ENCODE measurements around the gene SEC14L2.
"Not testable (repeated sequence)": the region's sequence is repeated elsewhere in the genome, so short reads cannot be mapped to it uniquely, and the experiment has no call there.

The SEC14L2 gene

GRCh38 chr22:30402028-30402765, 5.4 kb downstream of the SEC14L2 start:
- Mint-ChIP-seq H3K27me3 (peaks cover 14 to 20% of the 10 kb centered on the region in 2 donors), H3K9me3 (no peaks in the 10 kb centered on the region), H3K36me3 (ENCODE audit: insufficient read depth) (peaks cover 6% of the 10 kb centered on the region), H3K4me3 (no peak overlapping the region), H3K4me1 (ENCODE audit: low read depth in 2 of 2) (peaks cover 15 to 16% of the 10 kb centered on the region in 2 donors), H3K27ac (peak overlapping the region in 1 of 2 donors; percentile 72)
- no peak for DNase-seq
- ATAC-seq (replicated peaks), result no peak

GRCh38 chr22:30402766-30403104, 5.9 kb downstream of the SEC14L2 start:
- not testable (repeated sequence) for DNase-seq; H3K4me3 Mint-ChIP-seq; ATAC-seq (replicated peaks); H3K36me3 Mint-ChIP-seq (ENCODE audit: insufficient read depth); H3K9me3 Mint-ChIP-seq
- H3K27me3 Mint-ChIP-seq, result peaks cover 13 to 16% of the 10 kb centered on the region in 2 donors
- H3K4me1 Mint-ChIP-seq (ENCODE audit: low read depth in 2 of 2), result peaks cover 14% of the 10 kb centered on the region in 2 donors
- peak overlapping the region in 1 of 2 donors; percentile 24 for H3K27ac Mint-ChIP-seq

- peaks cover 0 to under 1% of the 10 kb centered on the region in 2 donors for H3K27me3 Mint-ChIP-seq
- no peaks in the 10 kb centered on the region for H3K9me3 Mint-ChIP-seq
- DNase-seq (no peak), ATAC-seq (replicated peaks) (no peak)
- peak overlapping the region in 1 of 2 donors; percentile 71 for H3K27ac Mint-ChIP-seq
- H3K4me3 Mint-ChIP-seq, result no peak overlapping the region
- H3K36me3 Mint-ChIP-seq (ENCODE audit: insufficient read depth), result no peaks in the 10 kb centered on the region
- no peaks in the 10 kb centered on the region for H3K4me1 Mint-ChIP-seq (ENCODE audit: low read depth in 2 of 2)
These were observed 7.5 kb downstream of the SEC14L2 start for GRCh38 chr22:30404307-30404706.

- H3K9me3 Mint-ChIP-seq, result no peaks in the 10 kb centered on the region
- no peaks in the 10 kb centered on the region for H3K27me3 Mint-ChIP-seq
- H3K27ac Mint-ChIP-seq, result no peak overlapping the region
- H3K36me3 Mint-ChIP-seq (ENCODE audit: insufficient read depth), result no peaks in the 10 kb centered on the region
- ATAC-seq (replicated peaks) (no peak), DNase-seq (no peak)
- H3K4me1 Mint-ChIP-seq (ENCODE audit: low read depth in 2 of 2), result no peaks in the 10 kb centered on the region
- H3K4me3 Mint-ChIP-seq, result no peak overlapping the region
These were observed 8.9 kb downstream of the SEC14L2 start for GRCh38 chr22:30405731-30406130.

- no peak overlapping the region for H3K4me3 Mint-ChIP-seq
- H3K27me3 Mint-ChIP-seq, result no peaks in the 10 kb centered on the region
- H3K4me1 Mint-ChIP-seq (ENCODE audit: low read depth in 2 of 2), result no peaks in the 10 kb centered on the region
- no peak overlapping the region for H3K27ac Mint-ChIP-seq
- ATAC-seq (replicated peaks) (no peak), DNase-seq (no peak)
- no peaks in the 10 kb centered on the region for H3K36me3 Mint-ChIP-seq (ENCODE audit: insufficient read depth)
- no peaks in the 10 kb centered on the region for H3K9me3 Mint-ChIP-seq
These were observed 9.6 kb downstream of the SEC14L2 start for GRCh38 chr22:30406400-30406799.

- Mint-ChIP-seq H3K4me1 (ENCODE audit: low read depth in 2 of 2) (no peaks in the 10 kb centered on the region), H3K36me3 (ENCODE audit: insufficient read depth) (no peaks in the 10 kb centered on the region), H3K27me3 (no peaks in the 10 kb centered on the region), H3K4me3 (no peak overlapping the region), H3K27ac (no peak overlapping the region), H3K9me3 (no peaks in the 10 kb centered on the region)
- DNase-seq, result no peak
- ATAC-seq (replicated peaks), result no peak
These were observed 11.7 kb downstream of the SEC14L2 start for GRCh38 chr22:30408388-30409102.

- Mint-ChIP-seq H3K36me3 (ENCODE audit: insufficient read depth) (peaks cover 3% of the 10 kb centered on the region), H3K4me1 (ENCODE audit: low read depth in 2 of 2) (no peaks in the 10 kb centered on the region), H3K27me3 (no peaks in the 10 kb centered on the region), H3K9me3 (no peaks in the 10 kb centered on the region), H3K4me3 (no peak overlapping the region), H3K27ac (peak overlapping the region in 1 of 2 donors; percentile 35)
- DNase-seq (no peak), ATAC-seq (replicated peaks) (no peak)
These were observed 15.0 kb downstream of the SEC14L2 start for GRCh38 chr22:30411780-30412179.

GRCh38 chr22:30413001-30413400, 16.2 kb downstream of the SEC14L2 start:
- Mint-ChIP-seq H3K27me3 (no peaks in the 10 kb centered on the region), H3K4me1 (ENCODE audit: low read depth in 2 of 2) (no peaks in the 10 kb centered on the region), H3K4me3 (no peak overlapping the region), H3K27ac (no peak overlapping the region), H3K9me3 (no peaks in the 10 kb centered on the region), H3K36me3 (ENCODE audit: insufficient read depth) (peaks cover 5% of the 10 kb centered on the region)
- ATAC-seq (replicated peaks), result no peak
- DNase-seq, result no peak

GRCh38 chr22:30413745-30414524, 17.1 kb downstream of the SEC14L2 start:
- Mint-ChIP-seq H3K27ac (no peak overlapping the region), H3K4me1 (ENCODE audit: low read depth in 2 of 2) (no peaks in the 10 kb centered on the region), H3K4me3 (no peak overlapping the region), H3K36me3 (ENCODE audit: insufficient read depth) (peaks cover 8% of the 10 kb centered on the region), H3K27me3 (no peaks in the 10 kb centered on the region), H3K9me3 (no peaks in the 10 kb centered on the region)
- DNase-seq (no peak), ATAC-seq (replicated peaks) (no peak)

GRCh38 chr22:30414525-30415047, 17.8 kb downstream of the SEC14L2 start:
- Mint-ChIP-seq H3K9me3 (no peaks in the 10 kb centered on the region), H3K4me3 (no peak overlapping the region), H3K27me3 (no peaks in the 10 kb centered on the region), H3K36me3 (ENCODE audit: insufficient read depth) (peaks cover 8% of the 10 kb centered on the region), H3K4me1 (ENCODE audit: low read depth in 2 of 2) (no peaks in the 10 kb centered on the region), H3K27ac (peak overlapping the region in 1 of 2 donors; percentile 49)
- DNase-seq, result no peak
- no peak for ATAC-seq (replicated peaks)

GRCh38 chr22:30416403-30416802, 19.6 kb downstream of the SEC14L2 start:
- Mint-ChIP-seq H3K9me3 (no peaks in the 10 kb centered on the region), H3K4me1 (ENCODE audit: low read depth in 2 of 2) (no peaks in the 10 kb centered on the region), H3K36me3 (ENCODE audit: insufficient read depth) (peaks cover 12% of the 10 kb centered on the region), H3K4me3 (no peak overlapping the region), H3K27ac (no peak overlapping the region), H3K27me3 (no peaks in the 10 kb centered on the region)
- DNase-seq (no peak), ATAC-seq (replicated peaks) (no peak)

GRCh38 chr22:30416837-30417236, 20.0 kb downstream of the SEC14L2 start:
- H3K36me3 Mint-ChIP-seq (ENCODE audit: insufficient read depth), result peaks cover 12% of the 10 kb centered on the region
- no peaks in the 10 kb centered on the region for H3K9me3 Mint-ChIP-seq
- H3K27me3 Mint-ChIP-seq, result no peaks in the 10 kb centered on the region
- ATAC-seq (replicated peaks), result no peak
- no peak overlapping the region for H3K27ac Mint-ChIP-seq
- no peak for DNase-seq
- no peak overlapping the region for H3K4me3 Mint-ChIP-seq
- H3K4me1 Mint-ChIP-seq (ENCODE audit: low read depth in 2 of 2), result peaks cover 2 to 3% of the 10 kb centered on the region in 2 donors

- ATAC-seq (replicated peaks), result no peak
- Mint-ChIP-seq H3K36me3 (ENCODE audit: insufficient read depth) (peaks cover 25% of the 10 kb centered on the region), H3K27me3 (no peaks in the 10 kb centered on the region), H3K4me1 (ENCODE audit: low read depth in 2 of 2) (peaks cover 25 to 31% of the 10 kb centered on the region in 2 donors), H3K9me3 (no peaks in the 10 kb centered on the region), H3K4me3 (no peak overlapping the region), H3K27ac (no peak overlapping the region)
- no peak for DNase-seq
These were observed 23.7 kb downstream of the SEC14L2 start for GRCh38 chr22:30420347-30421125.
